Vagina (tissue), 2 donors: Measurements from ENCODE around the gene TCF7.

Source experiments
- CTCF ChIP-seq, 3 experiments: fragments of 450-650 bp in 2 of 3; fragments of 200-600 bp in 1 of 3; sonication (generic) in 1 of 3; IDR thresholded peaks; one replicate each; pipeline ENCODE4 v1.5.1; 2017 to 2019; ENCODE audit warnings: antibody characterized with exemption in 3 of 3, mild to moderate bottlenecking in 2 of 3, moderate library complexity in 2 of 3
- POLR2A ChIP-seq, 2 donors: fragments of 450-650 bp; IDR thresholded peaks; one replicate each; pipeline ENCODE4 v1.6.1; 2017; ENCODE audit warnings: antibody characterized with exemption in 2 of 2, mild to moderate bottlenecking in 2 of 2, moderate library complexity in 2 of 2

GRCh38 chr5:134153241-134153640, 38.8 kb downstream of the TCF7 start:
- TF ChIP-seq POLR2A (IDR thresholded peaks at IDR 0.05) (no peak), CTCF (IDR thresholded peaks at IDR 0.05) (no peak)
